Measurements from ENCODE around the gene SLC14A1.

- TF ChIP-seq, protein P1, sequence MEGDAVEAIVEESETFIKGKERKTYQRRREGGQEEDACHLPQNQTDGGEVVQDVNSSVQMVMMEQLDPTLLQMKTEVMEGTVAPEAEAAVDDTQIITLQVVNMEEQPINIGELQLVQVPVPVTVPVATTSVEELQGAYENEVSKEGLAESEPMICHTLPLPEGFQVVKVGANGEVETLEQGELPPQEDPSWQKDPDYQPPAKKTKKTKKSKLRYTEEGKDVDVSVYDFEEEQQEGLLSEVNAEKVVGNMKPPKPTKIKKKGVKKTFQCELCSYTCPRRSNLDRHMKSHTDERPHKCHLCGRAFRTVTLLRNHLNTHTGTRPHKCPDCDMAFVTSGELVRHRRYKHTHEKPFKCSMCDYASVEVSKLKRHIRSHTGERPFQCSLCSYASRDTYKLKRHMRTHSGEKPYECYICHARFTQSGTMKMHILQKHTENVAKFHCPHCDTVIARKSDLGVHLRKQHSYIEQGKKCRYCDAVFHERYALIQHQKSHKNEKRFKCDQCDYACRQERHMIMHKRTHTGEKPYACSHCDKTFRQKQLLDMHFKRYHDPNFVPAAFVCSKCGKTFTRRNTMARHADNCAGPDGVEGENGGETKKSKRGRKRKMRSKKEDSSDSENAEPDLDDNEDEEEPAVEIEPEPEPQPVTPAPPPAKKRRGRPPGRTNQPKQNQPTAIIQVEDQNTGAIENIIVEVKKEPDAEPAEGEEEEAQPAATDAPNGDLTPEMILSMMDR (IDR thresholded peaks at IDR 0.05), result no peak
- TF ChIP-seq POLR2A (IDR thresholded peaks at IDR 0.05), result no peak
Observed at GRCh38 chr18:45723567-45724355, at the start of gene SLC14A1.

All from testis (tissue), 2 donors.